ENCODE measurements around the gene SLC18A2. TPM values are rescaled to one million over a fixed set of nuclear protein-coding genes. Genes with fewer than 3 reads are reported as not detected.

Gene SLC18A2
- total and polyA plus RNA-seq, 9 of the 15 experiments (the other 6 are each of a cell fraction or from before 2014, with no cell fraction given): 0.03 to 5.4 (median 0.40) TPM

DNA sequence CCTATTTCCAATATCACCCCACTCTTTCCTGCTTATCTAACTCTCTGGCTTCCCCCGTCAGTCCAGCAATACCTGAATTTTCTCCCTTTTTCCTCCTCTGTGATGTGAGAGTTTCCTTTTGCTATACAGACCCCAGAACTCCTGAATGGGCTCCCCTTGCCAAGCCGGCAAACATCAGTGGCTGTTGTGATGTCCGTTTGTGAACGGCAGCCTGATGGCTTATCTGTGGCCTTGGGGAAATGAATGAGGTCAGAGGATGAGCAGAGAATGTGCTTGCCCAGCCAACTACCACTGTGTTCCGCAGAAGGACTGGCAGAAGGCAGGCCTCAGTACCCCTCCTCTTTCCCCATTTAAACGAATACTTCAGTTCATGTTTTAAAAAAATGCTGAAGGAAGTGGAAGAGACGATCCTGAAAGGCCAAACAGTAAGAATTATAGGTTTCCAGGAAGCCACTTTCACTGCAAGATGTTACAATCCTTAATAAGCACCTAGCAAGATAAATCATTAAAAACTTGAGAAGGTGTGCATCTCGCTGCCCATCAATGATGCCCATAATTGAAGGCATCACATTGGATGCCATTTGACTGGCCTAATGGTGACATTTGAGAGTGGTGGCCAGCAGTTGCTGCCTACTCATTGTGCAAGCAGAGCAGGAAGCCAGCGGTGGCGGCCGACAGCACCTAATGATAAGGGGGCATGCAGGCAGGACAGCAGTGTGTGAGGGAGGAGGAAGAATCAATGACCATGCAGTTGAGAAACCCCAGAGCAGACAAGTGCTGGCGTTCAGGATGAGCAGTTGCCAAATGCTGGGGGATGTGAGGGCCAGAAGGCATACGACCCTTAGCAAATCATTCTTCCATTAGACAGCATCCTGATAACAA, 31.5 kb downstream of the SLC18A2 start (continued):
- TF ChIP-seq, protein P1, sequence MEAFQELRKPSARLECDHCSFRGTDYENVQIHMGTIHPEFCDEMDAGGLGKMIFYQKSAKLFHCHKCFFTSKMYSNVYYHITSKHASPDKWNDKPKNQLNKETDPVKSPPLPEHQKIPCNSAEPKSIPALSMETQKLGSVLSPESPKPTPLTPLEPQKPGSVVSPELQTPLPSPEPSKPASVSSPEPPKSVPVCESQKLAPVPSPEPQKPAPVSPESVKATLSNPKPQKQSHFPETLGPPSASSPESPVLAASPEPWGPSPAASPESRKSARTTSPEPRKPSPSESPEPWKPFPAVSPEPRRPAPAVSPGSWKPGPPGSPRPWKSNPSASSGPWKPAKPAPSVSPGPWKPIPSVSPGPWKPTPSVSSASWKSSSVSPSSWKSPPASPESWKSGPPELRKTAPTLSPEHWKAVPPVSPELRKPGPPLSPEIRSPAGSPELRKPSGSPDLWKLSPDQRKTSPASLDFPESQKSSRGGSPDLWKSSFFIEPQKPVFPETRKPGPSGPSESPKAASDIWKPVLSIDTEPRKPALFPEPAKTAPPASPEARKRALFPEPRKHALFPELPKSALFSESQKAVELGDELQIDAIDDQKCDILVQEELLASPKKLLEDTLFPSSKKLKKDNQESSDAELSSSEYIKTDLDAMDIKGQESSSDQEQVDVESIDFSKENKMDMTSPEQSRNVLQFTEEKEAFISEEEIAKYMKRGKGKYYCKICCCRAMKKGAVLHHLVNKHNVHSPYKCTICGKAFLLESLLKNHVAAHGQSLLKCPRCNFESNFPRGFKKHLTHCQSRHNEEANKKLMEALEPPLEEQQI (IDR thresholded peaks at IDR 0.05): no peak
- TF ChIP-seq HDAC1 (IDR thresholded peaks at IDR 0.05) (no peak), YBX1 (IDR thresholded peaks at IDR 0.05) (no peak), CREBBP (IDR thresholded peaks at IDR 0.05; ENCODE audit: low read depth, low read length) (no peak), ZNF57 (CRISPR knock-in tag; IDR thresholded peaks at IDR 0.05) (no peak), EP300 (IDR thresholded peaks at IDR 0.05; ENCODE audit: low read length) (no peak; the same call in 1 of the 2 replicates), SRF (CRISPR knock-in tag; IDR thresholded peaks at IDR 0.05) (no peak), ZSCAN32 (CRISPR knock-in tag; IDR thresholded peaks at IDR 0.05) (no peak), HNRNPH1 (optimal IDR thresholded peaks at IDR 0.05; ENCODE audit: low read depth, low read length) (no peak), ZBTB8A (IDR thresholded peaks at IDR 0.05; ENCODE audit: partially characterized antibody) (no peak), ZBTB7A (IDR thresholded peaks at IDR 0.05; ENCODE audit: borderline replicate concordance, control insufficient read depth, low read depth, low read length) (no peak), SREBF1 (IDR thresholded peaks at IDR 0.05; ENCODE audit: borderline replicate concordance, low read depth, low read length) (no peak), ZNF134 (CRISPR knock-in tag; conservative IDR thresholded peaks at IDR 0.05) (0 out of 2 replicates have a peak, but pooled peaks have one; percentile 12), CTBP1 (IDR thresholded peaks at IDR 0.05; ENCODE audit: borderline replicate concordance) (no peak), ETV1 (tag; conservative IDR thresholded peaks at IDR 0.05; ENCODE audit: low read depth) (peak; percentile 73), SMARCA5 (IDR thresholded peaks at IDR 0.05) (no peak), RBBP5 (IDR thresholded peaks at IDR 0.05; ENCODE audit: borderline replicate concordance, insufficient read depth, low read length, poor library complexity, severe bottlenecking) (no peak), ZNF644 (tag; IDR thresholded peaks at IDR 0.05; ENCODE audit: low read depth) (no peak), MCM5 (IDR thresholded peaks at IDR 0.05; ENCODE audit: low read depth) (no peak), SRSF3 (IDR thresholded peaks at IDR 0.05; ENCODE audit: insufficient read depth, low read length) (no peak), PHF21A (IDR thresholded peaks at IDR 0.05; ENCODE audit: borderline replicate concordance, low read depth) (no peak)
- TF ChIP-seq, protein P2, sequence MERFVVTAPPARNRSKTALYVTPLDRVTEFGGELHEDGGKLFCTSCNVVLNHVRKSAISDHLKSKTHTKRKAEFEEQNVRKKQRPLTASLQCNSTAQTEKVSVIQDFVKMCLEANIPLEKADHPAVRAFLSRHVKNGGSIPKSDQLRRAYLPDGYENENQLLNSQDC (CRISPR knock-in tag; IDR thresholded peaks at IDR 0.05): no peak
- TF ChIP-seq, protein P3, sequence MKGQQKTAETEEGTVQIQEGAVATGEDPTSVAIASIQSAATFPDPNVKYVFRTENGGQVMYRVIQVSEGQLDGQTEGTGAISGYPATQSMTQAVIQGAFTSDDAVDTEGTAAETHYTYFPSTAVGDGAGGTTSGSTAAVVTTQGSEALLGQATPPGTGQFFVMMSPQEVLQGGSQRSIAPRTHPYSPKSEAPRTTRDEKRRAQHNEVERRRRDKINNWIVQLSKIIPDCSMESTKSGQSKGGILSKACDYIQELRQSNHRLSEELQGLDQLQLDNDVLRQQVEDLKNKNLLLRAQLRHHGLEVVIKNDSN (CRISPR knock-in tag; IDR thresholded peaks at IDR 0.05): no peak
- TF ChIP-seq, protein P4, sequence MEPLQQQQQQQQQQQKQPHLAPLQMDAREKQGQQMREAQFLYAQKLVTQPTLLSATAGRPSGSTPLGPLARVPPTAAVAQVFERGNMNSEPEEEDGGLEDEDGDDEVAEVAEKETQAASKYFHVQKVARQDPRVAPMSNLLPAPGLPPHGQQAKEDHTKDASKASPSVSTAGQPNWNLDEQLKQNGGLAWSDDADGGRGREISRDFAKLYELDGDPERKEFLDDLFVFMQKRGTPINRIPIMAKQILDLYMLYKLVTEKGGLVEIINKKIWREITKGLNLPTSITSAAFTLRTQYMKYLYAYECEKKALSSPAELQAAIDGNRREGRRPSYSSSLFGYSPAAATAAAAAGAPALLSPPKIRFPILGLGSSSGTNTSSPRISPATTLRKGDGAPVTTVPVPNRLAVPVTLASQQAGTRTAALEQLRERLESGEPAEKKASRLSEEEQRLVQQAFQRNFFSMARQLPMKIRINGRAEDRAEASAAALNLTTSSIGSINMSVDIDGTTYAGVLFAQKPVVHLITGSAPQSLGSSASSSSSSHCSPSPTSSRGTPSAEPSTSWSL (CRISPR knock-in tag; IDR thresholded peaks at IDR 0.05; ENCODE audit: borderline replicate concordance): no peak
